Upper lobe of right lung (tissue), 1 donor: ENCODE results near the gene HSD17B3. TPM values are rescaled to one million over a fixed set of nuclear protein-coding genes. Genes with fewer than 3 reads are reported as not detected.

Experiments
- ATAC-seq: fragments of 200-7000 bp; cut with Tn5 transposase; one replicate; pipeline ENCODE4 v1.9.1; 2020; ENCODE audit warnings: mild to moderate bottlenecking, moderate library complexity
- DNase-seq: peaks from one replicate; pipeline ENCODE4 v3.0.0-alpha.2; 2020
- H3K27ac ChIP-seq: fragments of 200-600 bp; one replicate; pipeline ENCODE4 v1.8.0; 2022
- H3K27me3 ChIP-seq: fragments of 200-600 bp; one replicate; pipeline ENCODE4 v1.8.0; 2022; ENCODE audit warnings: mild to moderate bottlenecking
- H3K36me3 ChIP-seq: fragments of 200-600 bp; one replicate; pipeline ENCODE4 v1.8.0; 2022
- H3K4me1 ChIP-seq: fragments of 200-600 bp; one replicate; pipeline ENCODE4 v1.8.0; 2022
- H3K4me3 ChIP-seq: fragments of 200-600 bp; one replicate; pipeline ENCODE4 v1.8.0; 2022; ENCODE audit warnings: mild to moderate bottlenecking
- H3K9me3 ChIP-seq: fragments of 200-600 bp; one replicate; pipeline ENCODE4 v1.8.0; 2022
- CTCF ChIP-seq: fragments of 200-600 bp; IDR thresholded peaks from one replicate; pipeline ENCODE4 v1.8.0; 2022; ENCODE audit warnings: antibody characterized with exemption
- intact Hi-C: fragments of 100-400 bp; cut with DNase I; formaldehyde crosslinking; loops from one replicate; pipeline ENCODE4 v1.11.0; 2022
- total RNA-seq: library from RNA; stranded (reverse); fragmentation: NEBNext Ultra II Directional; extraction: Animal tissue kit (Norgen Biotek cat#: 25700); gene quantifications from one replicate; pipeline ENCODE4 v1.2.1, GENCODE V29; 2021
- donor health status: DM: no; HTN: yes; CAD: no; lungs with severe emphysema.

Gene HSD17B3
- total RNA-seq, 1 donor from 2014 or later, result 0.81 TPM

DNA sequence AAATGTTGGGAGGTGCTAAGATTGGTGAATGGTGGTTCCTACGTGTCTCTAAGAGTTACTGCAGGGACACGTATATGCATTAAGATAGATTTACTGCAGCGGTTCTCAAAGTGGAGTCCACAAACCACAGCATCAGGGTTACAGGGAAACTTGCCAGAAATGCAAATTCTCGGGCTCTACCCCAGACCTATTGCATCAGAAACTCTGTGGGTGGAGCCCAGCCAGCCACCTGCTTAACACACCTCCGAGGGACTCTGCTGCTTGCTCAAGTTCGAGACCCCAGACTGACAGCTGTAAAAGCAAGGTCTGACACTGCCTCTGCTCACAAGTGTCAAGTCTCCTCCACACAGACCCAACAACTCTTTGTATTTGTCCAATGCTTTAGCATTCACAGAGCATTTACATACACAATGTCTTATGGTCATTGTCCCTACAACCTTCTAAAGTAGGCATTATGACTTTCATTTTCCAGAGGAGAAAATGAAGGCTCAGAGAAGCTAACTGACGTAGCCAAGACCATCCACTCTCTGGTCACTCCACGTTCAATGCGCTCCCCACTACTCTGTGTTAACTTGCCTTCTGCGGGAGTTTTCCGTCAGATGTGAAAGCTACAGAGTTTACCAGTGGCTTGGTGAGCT lies 48.8 kb downstream of the HSD17B3 start:
- Histone ChIP-seq H3K36me3 (no peaks in the 10 kb centered on the region), H3K27ac (no peak overlapping the region), H3K4me1 (no peaks in the 10 kb centered on the region), H3K4me3 (no peak overlapping the region), H3K9me3 (no peaks in the 10 kb centered on the region), H3K27me3 (no peaks in the 10 kb centered on the region)
- ATAC-seq, result no peak
- DNase-seq, result no peak
- TF ChIP-seq CTCF, result no peak
- intact Hi-C loops, result no loop called here

- intact Hi-C loops, result no loop called here
- H3K36me3 ChIP-seq, result no peaks in the 10 kb centered on the region
- no peak overlapping the region for H3K4me3 ChIP-seq
- no peak for TF ChIP-seq CTCF
- H3K4me1 ChIP-seq, result no peaks in the 10 kb centered on the region
- H3K9me3 ChIP-seq, result no peaks in the 10 kb centered on the region
- ATAC-seq (no peak), DNase-seq (no peak)
- H3K27me3 ChIP-seq, result no peaks in the 10 kb centered on the region
- H3K27ac ChIP-seq, result no peak overlapping the region
Measured at GRCh38 chr9:96251451-96251850, 50.5 kb downstream of the HSD17B3 start.

- Histone ChIP-seq H3K27ac (no peak overlapping the region), H3K9me3 (no peaks in the 10 kb centered on the region), H3K4me3 (no peak overlapping the region), H3K27me3 (no peaks in the 10 kb centered on the region), H3K4me1 (no peaks in the 10 kb centered on the region), H3K36me3 (no peaks in the 10 kb centered on the region)
- TF ChIP-seq CTCF, result no peak
- intact Hi-C loops, result no loop called here
- DNase-seq (no peak), ATAC-seq (no peak)
Measured at GRCh38 chr9:96249746-96250145, 52.2 kb downstream of the HSD17B3 start.

- DNase-seq (no peak), ATAC-seq (no peak)
- H3K9me3 ChIP-seq, result no peaks in the 10 kb centered on the region
- no peaks in the 10 kb centered on the region for H3K27me3 ChIP-seq
- intact Hi-C loops, result no loop called here
- no peak for TF ChIP-seq CTCF
- H3K36me3 ChIP-seq, result no peaks in the 10 kb centered on the region
- H3K27ac ChIP-seq, result no peak overlapping the region
- H3K4me3 ChIP-seq, result no peak overlapping the region
- no peaks in the 10 kb centered on the region for H3K4me1 ChIP-seq
Measured at GRCh38 chr9:96246267-96246671, 55.7 kb downstream of the HSD17B3 start.

- ATAC-seq, result no peak
- Histone ChIP-seq H3K4me1 (no peaks in the 10 kb centered on the region), H3K27ac (no peak overlapping the region), H3K9me3 (no peaks in the 10 kb centered on the region), H3K27me3 (no peaks in the 10 kb centered on the region), H3K36me3 (no peaks in the 10 kb centered on the region), H3K4me3 (no peak overlapping the region)
- no peak for TF ChIP-seq CTCF
- intact Hi-C loops, result no loop called here
- DNase-seq, result no peak
Measured at GRCh38 chr9:96245399-96245798, 56.6 kb downstream of the HSD17B3 start.

DNA sequence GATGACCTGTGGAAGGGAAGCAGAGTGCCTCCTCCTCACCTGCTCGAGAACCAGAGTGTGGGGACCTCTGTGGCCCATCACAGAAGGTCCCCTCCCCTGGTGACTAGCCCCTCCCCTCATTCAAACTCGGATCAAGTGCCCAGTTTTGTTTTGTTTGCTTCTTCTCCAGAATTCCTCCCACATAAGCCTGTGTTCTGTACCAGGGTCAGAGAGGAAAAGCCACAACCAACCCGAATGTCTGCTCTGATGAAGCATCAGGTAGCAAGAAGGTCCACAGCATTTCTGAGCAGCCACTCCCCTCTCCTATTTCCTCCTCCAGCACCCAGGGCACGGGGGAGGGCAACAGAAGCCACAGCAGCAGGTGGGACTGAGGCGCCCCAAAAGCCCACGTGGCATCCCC lies 58.2 kb downstream of the HSD17B3 start:
- H3K4me1 ChIP-seq, result no peaks in the 10 kb centered on the region
- H3K4me3 ChIP-seq, result no peak overlapping the region
- H3K9me3 ChIP-seq, result no peaks in the 10 kb centered on the region
- no peak for ATAC-seq
- no peak for DNase-seq
- no peak for TF ChIP-seq CTCF
- no peak overlapping the region for H3K27ac ChIP-seq
- no peaks in the 10 kb centered on the region for H3K27me3 ChIP-seq
- H3K36me3 ChIP-seq, result no peaks in the 10 kb centered on the region
- intact Hi-C loops, result no loop called here
